Esophagus (tissue), 2 donors: ENCODE results near the gene PCBP3. TPM values are rescaled to one million over a fixed set of nuclear protein-coding genes. Genes with fewer than 3 reads are reported as not detected.

Experiments used
- H3K27ac ChIP-seq, 2 donors: one replicate each; pipeline ENCODE4 v1.5.1; 2013; ENCODE audit warnings: low read depth in 2 of 2, mild to moderate bottlenecking in 2 of 2, inconsistent platforms in 1 of 2, low read length in 1 of 2, moderate library complexity in 1 of 2
- H3K27me3 ChIP-seq, 2 donors: one replicate each; pipeline ENCODE4 v1.6.1; 2013; ENCODE audit warnings: low read length in 2 of 2, control low read depth in 1 of 2, mild to moderate bottlenecking in 1 of 2; ENCODE audit not compliant: insufficient read depth in 2 of 2, control insufficient read depth in 1 of 2
- H3K36me3 ChIP-seq, 2 donors: one replicate each; pipeline ENCODE4 v1.6.1; 2013; ENCODE audit warnings: low read length in 1 of 2; ENCODE audit not compliant: control insufficient read depth in 2 of 2, insufficient read depth in 2 of 2
- H3K4me1 ChIP-seq, 2 donors: one replicate each; pipeline ENCODE4 v1.6.1; 2013; ENCODE audit warnings: low read length in 1 of 2; ENCODE audit not compliant: control insufficient read depth in 2 of 2, insufficient read depth in 2 of 2
- H3K4me3 ChIP-seq, 2 donors: one replicate each; pipeline ENCODE4 v1.5.1; 2013; ENCODE audit warnings: low read length in 2 of 2, mild to moderate bottlenecking in 2 of 2, low read depth in 1 of 2, moderate library complexity in 1 of 2
- H3K9me3 ChIP-seq, 2 donors: one replicate each; pipeline ENCODE4 v1.6.1; 2013; ENCODE audit warnings: mild to moderate bottlenecking in 2 of 2, low read depth in 1 of 2, low read length in 1 of 2, moderate library complexity in 1 of 2; ENCODE audit not compliant: control insufficient read depth in 2 of 2, insufficient read depth in 1 of 2
- WGBS, 2 donors: extraction: QIAGEN DNeasy Blood & Tissue Kit; methylation state at CpG; one replicate each; pipeline ENCODE4 v1.1.7; 2013; 5-methylcytosine and 5-hydroxymethylcytosine counted together
- polyA plus RNA-seq, 2 donors: library from polyadenylated mRNA; stranded (reverse); fragments of 200-250 nt; gene quantifications; one replicate each; pipeline ENCODE4 v1.2.3, GENCODE V29; 2013
- donor health status: healthy with polysubstance abuse.
- donor health status: Bipolar disorder and iron deficiency.

The PCBP3 gene
- polyA plus RNA-seq, 2 donors: 0.24 to 0.67 TPM

DNA sequence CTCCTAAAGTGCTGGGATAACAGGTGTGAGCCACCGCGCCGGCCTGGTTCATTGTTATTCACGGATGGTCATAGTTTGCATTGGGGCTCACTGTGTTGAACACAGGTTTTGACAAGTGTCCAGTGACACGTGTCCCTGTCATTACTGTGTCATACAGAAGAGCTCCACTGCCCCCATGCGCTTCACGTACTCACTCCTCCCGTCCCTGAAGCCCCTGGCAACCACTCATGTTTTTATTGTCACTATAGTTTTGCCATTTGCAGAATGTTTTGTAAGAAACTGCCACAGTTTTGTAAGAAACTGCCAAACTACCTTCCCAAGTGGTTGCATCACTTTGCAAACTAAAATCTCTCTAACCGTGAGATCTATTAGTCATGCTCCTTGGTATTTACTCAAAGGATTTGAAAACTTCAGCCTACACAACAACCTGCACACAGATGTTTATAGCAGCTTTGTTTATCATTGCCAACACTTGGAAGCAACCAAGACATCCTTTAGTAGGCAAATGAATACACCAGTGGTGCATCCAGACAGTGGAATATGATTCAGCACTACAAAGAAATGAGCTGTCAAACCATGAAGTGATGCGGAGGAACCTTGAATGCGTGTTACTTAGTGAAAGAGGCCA lies 174.9 kb downstream of the PCBP3 start:
- Histone ChIP-seq H3K27me3 (no peaks in the 10 kb centered on the region), H3K4me3 (no peak overlapping the region), H3K27ac (no peak overlapping the region), H3K4me1 (no peaks in the 10 kb centered on the region), H3K36me3 (no peaks in the 10 kb centered on the region), H3K9me3 (no peaks in the 10 kb centered on the region)
- 53 to 61% methylated on average over 11 of the region's 11 CpGs for WGBS, 2 donors

DNA sequence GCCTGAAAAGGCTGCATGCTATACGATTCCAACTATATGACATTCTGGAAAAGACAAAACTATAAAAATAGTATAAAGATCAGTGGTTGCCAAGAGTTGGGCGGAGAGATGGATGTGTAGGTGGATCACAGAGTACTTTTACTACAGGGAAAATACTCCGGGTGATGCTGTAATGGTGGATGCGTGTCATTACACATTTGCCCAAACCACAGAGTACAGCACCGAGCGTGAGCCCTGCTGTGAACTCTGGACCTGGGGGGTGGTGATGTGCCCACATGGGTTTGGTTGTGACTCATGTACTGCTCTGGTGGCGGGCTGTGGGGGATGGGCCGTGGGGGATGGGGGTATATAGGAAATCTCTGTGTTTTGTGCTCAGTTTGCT lies 175.4 kb downstream of the PCBP3 start:
- Histone ChIP-seq H3K4me3 (no peak overlapping the region), H3K4me1 (no peaks in the 10 kb centered on the region), H3K9me3 (no peaks in the 10 kb centered on the region), H3K27ac (no peak overlapping the region), H3K27me3 (no peaks in the 10 kb centered on the region), H3K36me3 (no peaks in the 10 kb centered on the region)
- WGBS, 2 donors: 33 to 39% methylated on average over 8 of the region's 8 CpGs

DNA sequence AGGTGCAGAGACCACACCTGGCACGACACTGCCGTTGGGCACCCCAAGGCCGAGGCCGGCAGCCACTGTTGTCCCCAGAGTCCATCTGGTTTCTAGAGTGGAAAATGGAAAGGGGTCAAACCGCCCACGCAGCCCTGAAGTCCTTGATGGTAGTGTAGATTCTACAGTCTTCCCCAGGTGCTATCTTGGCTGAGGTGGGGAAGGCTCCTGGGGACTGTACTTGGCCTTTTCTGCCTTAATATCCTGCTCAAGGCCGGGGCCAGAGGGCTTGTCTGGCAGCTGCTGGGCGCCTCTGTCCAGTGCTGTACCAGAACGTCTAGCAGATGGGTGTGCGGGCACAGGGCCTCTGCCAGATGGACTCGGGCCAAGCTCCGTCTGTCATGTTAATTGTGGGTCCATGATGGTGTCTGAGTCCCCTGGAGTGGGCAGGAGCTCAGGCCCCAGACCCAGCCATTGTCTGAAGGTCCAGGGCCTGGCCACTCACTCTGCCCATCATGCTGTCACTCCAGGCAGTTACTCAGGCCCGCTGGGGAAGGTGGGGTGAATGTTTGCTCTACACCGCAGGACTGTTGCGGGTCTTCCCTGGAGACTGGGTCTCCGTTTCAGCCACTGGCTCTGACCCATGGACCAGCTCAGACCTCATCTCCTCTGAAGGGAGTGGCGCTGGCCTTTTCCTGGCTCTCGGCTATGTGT lies 176.1 kb downstream of the PCBP3 start:
- WGBS, 2 donors: 79 to 82% methylated on average over 18 of the region's 18 CpGs
- Histone ChIP-seq H3K9me3 (no peaks in the 10 kb centered on the region), H3K4me3 (no peak overlapping the region), H3K27me3 (no peaks in the 10 kb centered on the region), H3K27ac (no peak overlapping the region), H3K36me3 (no peaks in the 10 kb centered on the region), H3K4me1 (no peaks in the 10 kb centered on the region)

DNA sequence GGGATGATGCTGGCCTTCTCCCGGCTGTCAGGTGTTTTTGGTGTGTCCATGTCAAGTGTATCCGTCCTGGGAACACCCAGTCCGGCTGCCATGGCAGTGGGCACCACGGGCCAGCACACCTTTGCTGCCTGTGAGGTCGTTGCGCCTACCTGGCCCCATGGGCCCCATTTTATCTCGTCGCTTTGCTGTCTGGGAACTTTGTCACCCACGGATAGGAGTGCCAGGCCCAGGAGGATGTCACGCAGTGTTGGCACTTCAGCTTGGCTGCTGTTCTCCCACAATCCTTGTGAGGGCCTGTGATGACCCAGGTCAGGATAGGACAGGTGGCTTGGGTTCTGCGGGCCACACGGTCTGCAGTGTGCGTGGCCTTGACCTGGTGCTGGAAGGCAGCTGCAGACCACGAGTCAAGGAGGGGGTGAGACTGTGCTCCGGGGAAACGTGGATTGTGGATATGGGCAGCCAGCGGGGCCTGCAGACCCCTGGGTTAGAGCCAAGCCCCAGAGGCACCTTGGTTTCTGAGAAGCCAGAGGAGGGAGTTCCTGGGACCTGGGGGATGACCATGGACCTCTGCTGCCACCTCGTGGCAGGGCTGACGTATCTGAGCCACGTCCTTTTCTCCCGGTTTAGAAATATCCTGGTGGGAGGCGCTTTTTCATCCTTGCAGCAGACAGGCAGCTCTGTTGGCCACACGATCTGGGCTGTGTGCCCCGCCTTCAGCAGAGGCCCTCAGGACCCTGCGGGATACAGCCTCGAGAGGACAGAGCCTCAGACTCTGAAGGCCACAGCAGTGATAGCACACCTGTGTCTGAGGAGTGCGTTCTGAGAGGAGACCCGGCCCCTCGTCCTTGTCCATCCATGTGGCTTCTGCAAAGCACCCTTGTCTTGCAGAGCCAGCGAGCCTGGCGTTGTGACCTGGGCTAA lies 176.9 kb downstream of the PCBP3 start:
- Histone ChIP-seq H3K4me1 (no peaks in the 10 kb centered on the region), H3K4me3 (no peak overlapping the region), H3K27me3 (no peaks in the 10 kb centered on the region), H3K27ac (no peak overlapping the region), H3K9me3 (no peaks in the 10 kb centered on the region), H3K36me3 (no peaks in the 10 kb centered on the region)
- 35 to 37% methylated on average over 31 of the region's 31 CpGs for WGBS, 2 donors

DNA sequence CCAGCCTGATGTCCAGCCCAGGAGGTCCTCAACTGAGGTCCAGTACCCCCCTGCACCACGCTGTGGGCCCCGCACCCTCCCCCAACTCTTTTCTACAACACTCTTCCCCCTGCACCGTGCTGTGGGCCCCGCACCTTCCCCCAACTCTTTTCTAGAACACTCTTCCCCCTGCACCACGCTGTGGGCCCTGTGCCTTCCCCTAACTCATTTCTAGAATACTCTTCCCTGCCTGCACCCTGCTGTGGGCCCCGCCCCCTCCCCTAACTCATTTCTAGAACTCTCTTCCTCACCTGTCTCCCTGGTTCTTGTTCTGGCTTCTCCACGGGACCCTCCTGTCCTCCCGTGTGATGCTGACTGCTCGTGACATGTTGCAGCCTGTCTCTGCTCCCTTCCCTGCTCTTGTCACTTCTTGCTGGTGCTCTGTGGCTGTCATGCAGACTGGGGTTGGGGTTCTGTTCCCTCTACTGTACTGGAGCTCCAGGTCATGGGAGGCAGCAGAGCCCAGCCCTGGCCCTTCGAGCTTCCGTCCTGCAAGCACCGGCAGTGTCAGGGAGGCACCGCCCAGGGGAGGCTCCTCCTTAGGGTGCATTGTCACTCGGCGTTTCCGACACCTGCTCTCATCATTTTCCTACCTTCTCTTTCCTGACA lies 177.9 kb downstream of the PCBP3 start:
- H3K4me3 ChIP-seq: no peak overlapping the region
- H3K9me3 ChIP-seq: no peaks in the 10 kb centered on the region
- 54 to 67% methylated on average over 16 of the region's 16 CpGs for WGBS, 2 donors
- H3K4me1 ChIP-seq: no peaks in the 10 kb centered on the region
- H3K27ac ChIP-seq: no peak overlapping the region
- H3K27me3 ChIP-seq: no peaks in the 10 kb centered on the region
- H3K36me3 ChIP-seq: no peaks in the 10 kb centered on the region

DNA sequence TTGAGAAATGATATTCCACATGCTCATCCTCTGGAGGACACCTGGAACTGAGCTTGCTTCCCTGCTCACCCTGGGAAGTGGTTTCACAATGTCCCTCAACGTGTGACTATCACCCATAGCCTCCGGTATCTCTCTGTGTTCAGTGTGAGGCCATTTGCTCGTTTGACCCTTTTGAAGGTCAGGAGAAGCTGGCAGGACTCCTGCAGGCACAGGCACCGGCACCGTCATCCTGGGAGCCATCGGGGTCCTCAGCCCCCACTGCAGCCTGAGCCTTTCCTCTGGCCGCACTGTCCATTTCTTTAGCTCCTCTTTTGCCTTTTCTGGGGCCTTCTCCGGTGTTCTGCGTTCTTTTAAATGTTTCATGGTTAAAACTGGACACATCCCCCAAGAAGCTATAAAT lies 178.5 kb downstream of the PCBP3 start:
- H3K4me3 ChIP-seq: no peak overlapping the region
- WGBS, 2 donors: 70 to 77% methylated on average over 9 of the region's 9 CpGs

DNA sequence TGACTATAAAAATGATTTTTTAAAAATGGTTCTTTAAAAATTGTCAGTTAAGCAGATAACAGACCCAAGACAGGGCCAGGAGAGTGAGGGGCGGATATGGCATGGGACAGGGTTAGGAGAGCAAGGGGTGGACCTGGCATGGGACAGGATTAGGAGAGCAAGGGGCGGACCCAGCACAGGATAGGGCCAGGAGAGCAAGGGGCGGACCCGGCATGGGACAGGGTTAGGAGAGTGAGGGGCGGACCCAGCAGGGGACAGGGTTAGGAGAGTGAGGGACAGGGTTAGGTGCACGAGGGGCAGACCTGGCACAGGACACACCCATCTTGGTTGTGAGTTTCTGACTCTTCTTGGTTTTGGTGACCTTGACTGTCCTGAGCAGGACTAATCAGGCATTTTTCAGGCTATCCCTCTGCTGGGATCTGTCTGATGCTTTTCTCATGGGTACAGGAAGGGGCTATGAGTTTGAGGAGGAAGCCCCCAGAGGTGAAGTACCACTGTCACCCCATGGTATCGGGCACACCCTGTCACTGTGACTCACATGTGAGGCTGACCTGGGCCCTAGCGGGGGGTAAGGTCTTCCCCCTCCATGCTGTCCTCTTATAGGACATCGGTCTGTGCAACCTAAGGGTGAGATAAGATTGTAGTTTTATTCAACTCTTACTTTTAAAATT lies 179.0 kb downstream of the PCBP3 start:
- H3K36me3 ChIP-seq: no peaks in the 10 kb centered on the region
- no peaks in the 10 kb centered on the region for H3K27me3 ChIP-seq
- H3K4me3 ChIP-seq: no peak overlapping the region
- no peak overlapping the region for H3K27ac ChIP-seq
- H3K4me1 ChIP-seq: no peaks in the 10 kb centered on the region
- 74 to 75% methylated on average over 9 of the region's 9 CpGs for WGBS, 2 donors
- no peaks in the 10 kb centered on the region for H3K9me3 ChIP-seq

More for the DNA sequence above, 178.5 kb downstream of the PCBP3 start:
- no peak overlapping the region for H3K27ac ChIP-seq
- H3K27me3 ChIP-seq: no peaks in the 10 kb centered on the region
- no peaks in the 10 kb centered on the region for H3K36me3 ChIP-seq
- no peaks in the 10 kb centered on the region for H3K4me1 ChIP-seq
- H3K9me3 ChIP-seq: no peaks in the 10 kb centered on the region

GRCh38 chr21:45823100-45823681 lies 179.7 kb downstream of the PCBP3 start:
- no peak overlapping the region for H3K27ac ChIP-seq
- H3K4me1 ChIP-seq: no peaks in the 10 kb centered on the region
- H3K4me3 ChIP-seq: no peak overlapping the region
- H3K9me3 ChIP-seq: no peaks in the 10 kb centered on the region
- WGBS, 2 donors: 77 to 78% methylated on average over 16 of the region's 16 CpGs
- H3K27me3 ChIP-seq: no peaks in the 10 kb centered on the region
- no peaks in the 10 kb centered on the region for H3K36me3 ChIP-seq
